Muscle of back (tissue), 11 donors: ENCODE data around the gene PPP3CA. TPM values are rescaled to one million over a fixed set of nuclear protein-coding genes. Genes with fewer than 3 reads are reported as not detected.
A peak's percentile ranks its signal among the peaks of the same experiment; 100 is the strongest.

Experiments used
- DNase-seq, 3 donors: peaks; one replicate each; pipeline versions ENCODE4 v3.0.0 to v3.0.0-alpha.2; 2013
- polyA plus RNA-seq, 10 donors: library from polyadenylated mRNA; unstranded; fragments of 120-200 nt; gene quantifications; one replicate each; pipeline ENCODE4 v1.2.1, GENCODE V29; 2013; ENCODE audit not compliant: insufficient read length in 10 of 10

Gene PPP3CA
- polyA plus RNA-seq, 10 donors, result 29.1 to 38.0 (median 31.7) TPM

GRCh38 chr4:101177154-101177553 is 170.2 kb downstream of the PPP3CA start:
- no peak for DNase-seq

- peak in 2 of 3 donors; percentile 56 to 59 for DNase-seq
Observed at GRCh38 chr4:101175896-101176676, 171.2 kb downstream of the PPP3CA start.

DNA sequence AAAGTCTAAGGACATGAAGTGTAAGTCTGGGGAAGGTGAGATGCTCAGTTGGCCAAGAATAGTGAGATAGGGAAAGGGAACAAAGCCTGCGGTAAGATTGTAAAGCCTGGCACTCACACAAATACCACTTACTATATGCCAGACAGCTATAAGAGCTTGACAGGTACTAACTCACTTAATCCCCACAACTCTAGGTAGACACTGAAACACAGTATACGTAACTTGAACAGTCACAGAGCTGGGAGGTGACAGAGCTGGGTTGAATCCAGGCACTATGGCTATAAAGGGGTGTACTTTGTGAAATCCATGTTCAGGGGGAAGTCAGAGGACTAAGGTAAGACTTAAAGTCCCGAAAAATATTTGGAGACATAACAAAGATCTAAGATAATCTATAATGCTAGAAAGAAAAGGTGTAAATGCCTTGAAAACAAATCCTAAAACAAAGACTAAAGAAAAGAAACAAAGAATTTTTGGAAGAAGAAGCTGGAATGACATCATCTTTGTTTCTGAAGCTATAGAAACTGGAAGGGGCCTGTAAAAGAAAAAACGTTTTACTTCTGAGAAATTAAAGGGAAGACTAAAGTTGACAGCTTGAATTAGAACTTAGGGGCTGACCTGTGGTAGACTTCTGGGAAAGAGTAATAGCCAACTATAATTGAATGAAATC is 172.5 kb downstream of the PPP3CA start:
- peak in 1 of 3 donors; percentile 37 for DNase-seq

DNA sequence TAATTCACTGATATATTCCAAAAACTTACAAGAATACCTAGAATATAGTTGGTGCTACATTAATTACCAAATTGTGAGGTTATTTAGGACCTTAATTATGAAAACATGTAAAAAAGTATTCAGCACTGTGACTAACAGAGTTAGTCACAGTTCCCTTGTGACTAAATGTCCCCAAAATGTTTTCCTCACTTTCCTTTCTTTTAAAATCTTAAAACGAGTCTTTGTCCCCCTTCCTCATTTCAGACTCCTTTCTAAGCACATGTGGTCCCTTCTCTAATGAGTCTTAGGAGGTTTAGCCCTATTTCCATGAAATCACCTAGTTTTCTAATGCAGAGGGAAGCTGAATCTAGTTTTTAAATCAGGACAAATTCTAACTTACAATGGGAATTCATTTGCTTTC is 175.0 kb downstream of the PPP3CA start:
- DNase-seq, result no peak

DNA sequence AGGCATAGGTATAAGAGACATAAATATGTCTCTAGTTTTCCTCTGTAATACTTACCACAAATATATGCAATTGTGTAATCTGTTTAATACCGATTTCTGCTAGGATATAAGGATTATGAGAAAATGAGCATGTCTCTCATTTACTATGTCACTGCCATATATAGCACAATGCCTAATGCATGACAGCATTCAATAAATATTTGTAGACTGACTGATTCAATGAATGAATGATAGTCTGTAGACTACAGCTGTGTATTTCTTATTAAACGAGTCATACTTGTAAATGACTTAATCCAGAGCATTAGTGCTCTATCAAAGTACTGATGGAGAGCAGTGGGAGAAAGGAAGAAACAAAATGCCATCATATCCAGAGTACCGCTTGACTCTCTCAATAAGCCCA is 175.6 kb downstream of the PPP3CA start:
- DNase-seq, result no peak

DNA sequence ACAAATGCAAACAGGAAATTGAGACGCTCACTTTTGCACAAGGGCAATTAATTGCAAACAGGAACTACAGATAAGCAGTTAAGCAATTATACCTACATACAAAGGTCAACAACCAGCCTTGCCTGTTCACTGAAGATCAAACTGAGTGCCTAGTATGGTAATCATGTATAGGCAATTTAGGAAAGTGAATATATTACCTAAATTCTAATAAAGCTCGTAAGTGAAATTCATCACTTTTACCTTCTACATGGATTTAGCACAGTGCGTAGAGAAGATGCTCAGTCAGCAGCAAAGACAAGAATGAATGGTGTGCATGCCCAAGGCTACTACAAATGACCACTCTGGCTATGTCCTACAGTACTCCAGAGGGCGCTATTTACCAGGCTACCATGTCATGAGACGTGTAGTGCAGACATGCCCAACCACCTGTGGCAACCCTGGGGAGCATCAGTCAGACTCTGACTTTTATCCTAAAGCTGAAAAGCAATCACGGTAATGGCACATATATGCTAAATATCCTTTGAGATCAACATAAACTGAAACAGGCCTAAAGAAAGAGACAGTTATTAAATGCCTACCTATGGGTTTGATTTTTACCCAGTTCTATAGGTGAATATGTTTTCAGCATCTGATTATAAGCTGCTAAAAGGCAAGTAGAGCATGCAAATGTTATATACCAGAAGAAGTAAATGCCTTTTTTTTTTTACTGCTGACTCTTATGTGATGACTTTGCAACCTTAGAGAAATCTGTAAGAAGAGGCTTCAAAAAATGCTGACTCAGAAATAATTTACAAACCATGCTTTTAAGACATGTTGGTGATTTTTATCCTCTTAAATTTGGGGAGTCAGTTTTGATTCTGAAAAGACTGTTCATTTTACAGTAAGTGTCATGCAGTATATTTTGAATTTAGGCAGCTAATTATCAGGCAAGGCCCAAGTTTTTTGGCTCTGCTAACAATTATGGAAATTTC is 178.0 kb downstream of the PPP3CA start:
- DNase-seq, result peak in 1 of 3 donors; percentile 36

DNA sequence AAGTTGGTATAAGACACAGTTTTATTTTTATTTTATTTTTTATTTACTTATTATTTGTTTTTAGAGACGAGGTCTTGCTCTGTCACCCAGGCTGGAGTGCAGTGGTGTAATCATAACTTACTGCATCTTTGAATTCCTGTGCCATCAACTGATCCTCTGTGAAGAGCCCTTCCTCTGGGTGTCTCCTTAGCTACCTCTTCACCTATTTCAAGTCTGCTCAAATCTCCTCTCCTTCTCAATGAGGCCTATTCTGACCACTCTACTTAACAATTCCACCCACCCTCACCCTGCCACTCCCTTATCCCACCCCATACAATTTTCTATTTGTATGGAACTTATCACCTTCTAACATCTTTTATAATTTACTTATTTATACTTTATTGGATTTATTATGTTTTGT is 183.4 kb downstream of the PPP3CA start:
- DNase-seq, result no peak

- no peak for DNase-seq
Observed at GRCh38 chr4:101162990-101163380, 184.3 kb downstream of the PPP3CA start.

GRCh38 chr4:101160792-101161592 is 186.3 kb downstream of the PPP3CA start:
- no peak for DNase-seq

DNA sequence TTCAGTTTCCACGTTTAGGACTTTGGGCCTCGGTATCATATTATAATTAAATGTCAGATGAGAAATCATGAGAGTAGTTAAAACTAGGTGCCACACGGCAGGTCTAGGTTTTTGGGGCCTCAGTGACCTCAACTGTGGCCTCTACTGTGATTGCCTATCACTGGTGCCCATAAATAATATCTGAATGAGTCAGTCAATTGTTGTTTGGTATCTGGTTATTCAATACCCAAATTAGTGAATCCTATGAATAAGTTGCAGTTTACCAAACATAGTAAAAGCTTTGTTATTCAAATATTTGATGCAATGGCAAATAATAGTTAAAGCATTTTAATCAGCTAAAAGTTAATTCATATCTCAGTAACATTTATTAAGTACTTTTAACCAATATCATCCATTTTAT is 188.8 kb downstream of the PPP3CA start:
- no peak for DNase-seq

GRCh38 chr4:101158134-101158482 is 189.2 kb downstream of the PPP3CA start:
- no peak for DNase-seq

DNA sequence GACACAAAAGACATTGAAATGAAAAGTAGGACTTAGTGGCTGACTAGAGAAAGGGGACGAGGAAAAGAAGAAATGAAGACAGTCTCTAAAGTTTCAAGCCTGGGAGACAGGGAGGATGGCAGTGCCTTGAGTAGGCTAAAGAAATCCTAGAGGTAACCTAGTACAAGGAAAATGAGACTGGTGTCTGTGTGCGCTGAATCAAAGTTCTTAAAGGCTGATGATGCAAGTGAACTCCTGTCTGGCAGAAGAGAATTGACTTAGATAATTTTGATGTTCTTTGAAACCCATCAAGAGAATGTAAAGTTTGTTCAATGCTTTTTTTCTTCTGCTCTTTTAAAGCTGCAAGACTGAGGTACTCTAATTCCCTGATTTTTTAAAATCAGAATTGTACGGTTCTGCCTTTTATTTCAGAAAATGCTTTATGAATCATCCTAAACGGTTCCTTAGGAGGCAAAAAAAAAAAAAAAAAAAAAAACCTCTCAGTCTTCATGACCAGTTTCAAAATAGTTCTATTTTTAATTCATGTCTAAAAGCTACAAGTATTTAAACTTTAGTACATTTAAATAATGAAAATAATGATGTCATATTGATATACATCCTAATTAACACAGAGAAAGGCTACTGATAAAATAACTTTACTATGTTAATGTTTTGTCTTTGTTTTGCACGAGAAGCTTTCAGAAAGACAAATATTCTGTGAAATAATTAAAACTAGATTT is 189.8 kb downstream of the PPP3CA start:
- no peak for DNase-seq

GRCh38 chr4:101156619-101157310 is 190.6 kb downstream of the PPP3CA start:
- no peak for DNase-seq

DNA sequence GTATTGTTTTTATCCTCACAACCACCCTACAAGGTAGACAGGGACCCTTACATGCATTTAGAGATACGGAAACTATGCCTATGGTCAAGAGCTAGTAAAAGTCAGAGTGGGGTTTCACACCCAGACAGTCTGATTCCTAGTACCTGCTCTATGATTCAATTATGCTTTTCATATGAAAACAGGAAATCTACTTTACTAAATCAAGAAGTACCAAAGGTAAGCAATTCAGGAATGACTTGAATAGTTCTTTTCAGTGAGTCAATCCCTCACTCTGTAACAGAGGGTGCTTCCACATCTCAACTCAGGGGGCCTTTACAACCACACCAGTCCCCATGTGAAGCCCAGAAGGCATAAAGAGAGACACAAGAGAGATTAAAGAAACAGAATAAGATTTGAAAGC is 191.4 kb downstream of the PPP3CA start:
- no peak for DNase-seq

- DNase-seq, result no peak
Observed at GRCh38 chr4:101155368-101155767, 192.0 kb downstream of the PPP3CA start.

DNA sequence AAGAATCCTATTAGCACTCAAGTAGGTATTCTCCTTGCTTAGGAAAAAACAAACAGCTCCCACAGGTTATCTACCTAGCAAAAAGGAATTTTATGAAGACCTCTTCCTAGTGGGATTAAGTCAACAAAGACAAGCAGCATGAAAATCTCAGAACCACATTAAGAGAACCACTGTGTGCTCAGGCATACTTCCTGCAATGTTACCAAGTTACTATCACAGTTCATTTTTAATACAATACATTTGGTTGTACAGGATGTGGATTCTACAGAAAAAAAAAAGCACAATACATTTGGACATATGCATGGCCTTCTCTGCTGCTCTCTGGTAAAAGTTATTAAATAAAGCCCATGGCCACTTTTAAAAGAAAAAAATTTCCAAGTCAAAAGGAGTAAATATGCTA is 193.7 kb downstream of the PPP3CA start:
- DNase-seq, result no peak

DNA sequence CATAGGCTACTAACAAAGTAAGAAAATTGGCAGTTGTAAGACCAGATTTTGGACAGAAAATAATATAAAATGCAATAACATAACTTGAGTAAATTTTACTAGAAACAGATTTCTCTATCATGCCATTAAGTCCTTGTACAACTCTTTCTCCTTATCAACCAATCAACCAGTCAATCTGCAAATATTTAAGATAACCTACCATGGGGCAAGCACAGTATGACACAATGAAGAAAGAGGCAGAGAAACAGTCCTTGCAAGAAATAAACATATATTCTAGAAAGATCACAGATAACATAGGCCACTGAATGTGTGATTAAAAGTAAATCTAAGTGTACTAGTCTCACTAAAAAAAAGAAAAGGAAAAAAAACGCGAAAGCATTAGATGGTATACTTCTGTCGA is 194.8 kb downstream of the PPP3CA start:
- DNase-seq, result no peak

DNA sequence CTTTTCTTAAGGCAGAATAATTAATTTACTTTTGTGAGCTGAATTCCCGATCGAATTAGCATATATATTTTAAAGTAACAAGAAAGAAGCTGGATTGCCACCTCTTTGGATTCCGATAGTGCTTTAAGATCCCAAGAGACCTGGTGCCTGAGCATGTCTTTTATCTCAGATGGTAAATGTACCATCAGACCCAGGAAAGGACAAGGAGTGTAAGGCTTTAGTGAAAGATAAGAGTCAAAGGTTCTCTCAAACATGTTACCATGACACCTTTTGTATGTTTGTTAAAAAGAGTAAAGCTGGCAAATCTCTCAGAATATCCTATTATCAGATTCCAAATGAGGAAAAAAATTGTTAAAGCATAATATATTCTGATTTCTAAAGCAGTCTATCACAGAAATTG is 198.8 kb downstream of the PPP3CA start:
- no peak for DNase-seq

GRCh38 chr4:101147283-101147682 is 200.0 kb downstream of the PPP3CA start:
- DNase-seq, result no peak

DNA sequence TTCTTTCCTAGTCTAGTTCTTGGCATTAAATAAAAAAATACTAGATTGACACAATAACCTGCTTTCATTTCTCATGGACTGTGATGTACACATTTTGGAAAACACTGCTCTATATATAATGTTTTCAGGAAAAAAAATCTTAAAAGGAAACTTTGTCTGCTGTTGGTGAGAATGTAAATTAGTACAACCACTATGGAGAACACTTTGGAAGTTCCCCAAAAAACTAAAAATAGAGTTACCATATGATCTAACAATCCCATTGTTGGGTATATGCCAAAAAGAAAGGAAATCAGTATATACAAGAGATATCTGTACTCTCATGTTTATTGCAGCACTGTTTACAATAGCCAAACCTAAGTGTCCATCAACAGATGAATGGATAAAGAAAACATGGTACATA is 202.3 kb downstream of the PPP3CA start:
- DNase-seq, result no peak
